ENCODE results near the gene INAFM2. TPM values are rescaled to one million over a fixed set of nuclear protein-coding genes. Genes with fewer than 3 reads are reported as not detected.

Gene INAFM2
- total and polyA plus RNA-seq, 9 of the 15 experiments (the other 6 are each of a cell fraction or from before 2014, with no cell fraction given): 11.8 to 43.1 (median 27.2) TPM

GRCh38 chr15:40346579-40347558 is 23.4 kb downstream of the INAFM2 start:
- H3K79me2 ChIP-seq (ENCODE audit: control insufficient read depth, insufficient read depth, low read length): no peaks in the 10 kb centered on the region
- H3K9me1 ChIP-seq (ENCODE audit: control insufficient read depth, insufficient read depth, low read length): no peaks in the 10 kb centered on the region
- peak overlapping the region in 1 of 2 experiments; percentile 40; a peak in 2 of 4 replicates for H3K9ac ChIP-seq (ENCODE audit: insufficient read depth in 1 of 2, low read depth in 2 of 2, low read length in 2 of 2)
- ATAC-seq: no peak
- H3K4me3 ChIP-seq: no peak overlapping the region
- no TSS peak for BruUV-seq (replicated peaks)
- H3K36me3 ChIP-seq (ENCODE audit: control insufficient read depth, insufficient read depth, low read length): no peaks in the 10 kb centered on the region
- DNase-seq (ENCODE audit: extremely low read depth in 1 of 4, low spot score in 3 of 4): no peak
- in situ Hi-C loops (cut with MboI) (loop anchor here (5.0 to 10.0 kb wide), 2 partner anchors 75 to 538 kb away; no protein-coding TSS in a partner anchor), intact Hi-C loops (cut with micrococcal nuclease) (no loop called here)
- no peaks in the 10 kb centered on the region; the same call in 1 of the 2 replicates for H4K20me1 ChIP-seq (replicated peaks; ENCODE audit: control insufficient read depth, insufficient read depth, low read length)
- no peak overlapping the region for H3K4me2 ChIP-seq (ENCODE audit: insufficient read depth, low read length)
- FAIRE-seq: no peak
- no peaks in the 10 kb centered on the region for H3K27me3 ChIP-seq (ENCODE audit: control insufficient read depth in 2 of 2, insufficient read depth in 2 of 2, low read length in 2 of 2)
- ChIA-PET CTCF (ENCODE audit: low intra/inter-chr PET ratio) (no interaction called here), POLR2A (interaction anchor here (0.6 to 1.8 kb wide), 2 partner anchors 10 to 49 kb away, joined by 3 to 7 read pairs; no protein-coding TSS in a partner anchor)
- peaks cover 0 to 9% of the 10 kb centered on the region in 2 experiments; a peak in 1 of 5 replicates for H3K4me1 ChIP-seq (replicated peaks in 1 of 2; ENCODE audit: control insufficient read depth in 2 of 2, insufficient read depth in 2 of 2, low read length in 2 of 2)
- 21% methylated on average over 13 of the region's 15 CpGs for WGBS (ENCODE audit: insufficient coverage, low coverage, missing lambda C conversion rate)
- no peaks in the 10 kb centered on the region; the same call in 1 of the 2 replicates for H3K9me3 ChIP-seq (replicated peaks; ENCODE audit: control insufficient read depth, insufficient read depth, low read depth, low read length)
- H2AFZ ChIP-seq (ENCODE audit: low read depth, low read length): no peak overlapping the region
- H3K27ac ChIP-seq (ENCODE audit: extremely low read depth, low read depth, low read length): no peak overlapping the region
- TF ChIP-seq ATF1 (CRISPR knock-in tag; IDR thresholded peaks at IDR 0.05) (no peak), ATF1 (tag; IDR thresholded peaks at IDR 0.05) (no peak), STAT6 (CRISPR knock-in tag; IDR thresholded peaks at IDR 0.05) (no peak), FOXP4 (CRISPR knock-in tag; IDR thresholded peaks at IDR 0.05; ENCODE audit: borderline replicate concordance) (no peak), KDM2B (CRISPR knock-in tag; IDR thresholded peaks at IDR 0.05) (no peak), ZNF212 (CRISPR knock-in tag; IDR thresholded peaks at IDR 0.05) (no peak), SMARCA4 (IDR thresholded peaks at IDR 0.05) (no peak), TOE1 (IDR thresholded peaks at IDR 0.05; ENCODE audit: borderline replicate concordance) (no peak), TOE1 (CRISPR knock-in tag; IDR thresholded peaks at IDR 0.05; ENCODE audit: borderline replicate concordance, low read depth) (no peak)

All from K562 (cell line).